Neural cell (in vitro differentiated cells): Measurements from ENCODE around the gene PPHLN1.

Source experiments
- CTCF ChIP-seq: fragments of 450-650 bp; IDR thresholded peaks from 2 replicates; pipeline ENCODE4 v1.5.1; 2014; ENCODE audit warnings: antibody characterized with exemption, mild to moderate bottlenecking, moderate library complexity; ENCODE audit not compliant: poor library complexity, severe bottlenecking
- EP300 ChIP-seq: fragments of 450-650 bp; conservative IDR thresholded peaks from 2 replicates; pipeline ENCODE4 v1.6.1; 2014; ENCODE audit warnings: antibody characterized with exemption, mild to moderate bottlenecking, moderate library complexity; ENCODE audit not compliant: poor library complexity, severe bottlenecking
- REST ChIP-seq: IDR thresholded peaks from 2 replicates; pipeline ENCODE4 v1.6.1; 2012; ENCODE audit warnings: borderline replicate concordance
- SMC3 ChIP-seq: fragments of 450-650 bp; conservative IDR thresholded peaks from 2 replicates; pipeline ENCODE4 v1.6.1; 2014; ENCODE audit warnings: antibody characterized with exemption, mild to moderate bottlenecking, moderate library complexity; ENCODE audit not compliant: poor library complexity

- no peak for TF ChIP-seq SMC3
- TF ChIP-seq EP300 = no peak
- no peak for TF ChIP-seq CTCF
- no peak for TF ChIP-seq REST
Measured at GRCh38 chr12:42308390-42308789, 17.6 kb upstream of the PPHLN1 start.
